Midbrain (tissue), 1 donor: Measurements from ENCODE around the gene ST13.
"Not testable (repeated sequence)": the region's sequence is repeated elsewhere in the genome, so short reads cannot be mapped to it uniquely, and the experiment has no call there.

Experiments
- DNase-seq: peaks from one replicate; lab custom pipeline; 2025; lab: John Stamatoyannopoulos, UW

The ST13 gene

DNA sequence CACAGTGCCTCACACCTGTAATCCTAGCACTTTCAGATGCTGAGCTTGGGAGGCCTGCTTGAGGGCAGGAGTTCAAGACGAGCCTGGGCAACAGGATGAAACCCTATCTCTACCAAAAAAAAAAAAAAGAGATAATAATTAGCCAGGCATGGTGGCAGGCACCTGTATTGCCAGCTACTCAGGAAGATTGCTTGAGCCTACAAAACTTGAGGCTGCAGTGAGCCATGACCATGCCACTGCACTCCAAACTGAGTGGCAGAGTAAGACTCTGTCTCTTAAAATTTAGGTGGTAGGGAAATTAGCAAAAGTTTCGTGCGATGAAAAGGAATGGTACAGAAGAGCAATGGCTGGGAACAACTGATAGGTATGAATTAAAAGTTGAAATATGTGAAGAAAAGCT lies 18.0 kb downstream of the ST13 start:
- DNase-seq, result no peak

DNA sequence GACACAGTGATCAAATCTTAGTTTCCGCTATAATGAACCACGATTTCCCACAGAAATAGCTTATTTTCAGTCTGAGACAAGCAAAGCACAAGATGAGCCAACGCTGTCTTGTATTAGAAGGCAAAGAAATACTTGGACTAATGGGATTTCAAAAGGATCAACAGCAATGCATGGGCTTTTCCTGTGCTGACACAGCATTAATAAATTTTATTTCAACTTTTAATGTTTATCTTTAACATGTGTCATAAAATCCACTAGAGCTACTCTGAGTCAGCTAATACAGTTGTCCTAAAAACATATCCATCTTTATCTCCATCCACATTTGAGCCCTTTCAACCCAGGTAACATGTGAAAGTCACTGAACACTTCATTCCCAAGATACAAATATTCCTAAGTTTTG lies 21.8 kb downstream of the ST13 start:
- no peak for DNase-seq

DNA sequence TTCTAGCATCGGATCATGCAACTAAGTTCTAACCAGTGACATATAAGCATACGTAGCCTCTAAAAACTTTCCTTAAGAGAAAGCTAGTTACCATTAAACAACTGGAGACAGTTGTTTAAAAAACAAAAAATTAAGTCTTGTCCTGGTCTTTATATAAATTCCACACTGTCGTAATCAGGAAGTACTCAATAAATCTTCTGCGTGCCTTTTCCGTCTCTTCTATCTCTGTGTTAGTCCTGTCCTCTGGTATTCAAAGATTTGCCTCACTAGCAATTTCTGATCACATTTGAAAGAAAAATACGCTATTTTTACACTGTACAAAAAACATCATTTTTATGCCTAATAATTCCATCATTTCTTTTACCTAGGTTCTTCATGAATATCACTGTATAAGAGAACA lies 27.3 kb downstream of the ST13 start:
- no peak for DNase-seq

DNA sequence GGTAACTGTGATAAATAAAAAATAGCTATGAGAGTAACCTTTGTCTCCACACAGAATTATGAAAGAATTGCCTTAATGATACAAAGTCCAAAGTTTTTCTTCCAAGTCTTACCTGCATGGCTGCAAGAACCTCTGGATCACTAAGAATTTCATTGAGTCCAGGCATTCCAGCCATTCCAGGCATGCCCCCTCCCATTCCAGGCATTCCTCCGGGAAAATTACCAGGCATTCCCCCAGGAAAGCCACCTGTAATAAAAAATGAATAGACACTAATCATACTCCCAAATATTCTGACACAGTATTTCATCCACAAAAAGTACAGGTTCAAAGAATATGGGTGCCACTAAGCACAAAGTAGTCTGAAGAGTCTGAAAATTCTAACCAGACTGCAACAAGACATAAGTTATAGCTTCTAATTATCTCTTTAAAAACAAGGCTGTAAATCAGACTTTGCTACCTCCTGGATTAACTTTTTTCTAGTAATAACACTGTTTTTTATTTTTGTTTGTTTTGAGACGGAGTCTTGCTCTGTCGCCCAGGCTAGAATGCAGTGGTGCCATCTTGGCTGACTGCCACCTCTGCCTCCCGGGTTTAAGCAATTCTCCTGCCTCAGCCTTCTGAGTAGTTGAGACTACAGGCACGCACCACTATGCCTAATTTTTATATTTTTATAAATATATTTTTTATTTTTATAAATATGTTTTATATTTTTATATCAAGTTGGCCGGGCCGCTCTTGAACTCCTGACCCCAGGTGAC lies 29.3 kb downstream of the ST13 start:
- DNase-seq, result no peak

DNA sequence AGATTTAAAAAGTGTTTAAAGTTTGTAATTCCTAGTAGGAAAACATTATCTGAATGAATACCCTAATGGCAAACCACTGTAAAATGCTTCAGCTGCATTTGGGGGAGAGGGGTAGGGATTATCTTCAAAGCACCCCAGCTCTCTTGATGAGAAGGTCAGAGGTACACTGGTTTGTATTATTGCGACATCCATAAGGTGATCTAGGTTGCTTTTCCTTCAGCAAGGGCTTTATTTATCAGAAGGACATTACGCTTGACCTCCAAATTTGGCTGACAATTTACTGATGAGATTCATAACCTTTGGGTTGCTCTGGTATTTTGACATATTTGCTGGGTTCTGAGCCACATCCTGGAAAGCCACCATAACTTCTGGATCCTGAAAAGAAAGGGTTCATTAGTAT lies 30.1 kb downstream of the ST13 start:
- not testable (repeated sequence) for DNase-seq

DNA sequence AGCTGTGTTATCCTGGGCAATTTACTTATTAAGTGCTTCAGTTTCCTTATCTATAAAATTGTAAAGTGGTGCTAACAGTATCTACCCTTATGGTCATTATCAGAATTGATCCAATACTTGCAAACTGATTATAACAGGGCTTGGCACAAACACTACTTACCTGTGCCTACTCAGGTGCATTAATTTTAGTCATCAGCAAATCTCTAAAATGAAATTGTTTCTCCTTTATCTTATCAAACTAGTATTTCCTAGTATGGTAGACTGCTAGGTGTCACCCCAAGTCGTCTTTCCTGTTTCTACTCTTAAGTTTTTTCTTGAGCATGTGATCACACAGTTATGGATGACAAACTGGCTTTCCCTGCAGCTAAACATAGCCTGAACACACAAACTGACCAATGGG lies 33.0 kb downstream of the ST13 start:
- no peak for DNase-seq

DNA sequence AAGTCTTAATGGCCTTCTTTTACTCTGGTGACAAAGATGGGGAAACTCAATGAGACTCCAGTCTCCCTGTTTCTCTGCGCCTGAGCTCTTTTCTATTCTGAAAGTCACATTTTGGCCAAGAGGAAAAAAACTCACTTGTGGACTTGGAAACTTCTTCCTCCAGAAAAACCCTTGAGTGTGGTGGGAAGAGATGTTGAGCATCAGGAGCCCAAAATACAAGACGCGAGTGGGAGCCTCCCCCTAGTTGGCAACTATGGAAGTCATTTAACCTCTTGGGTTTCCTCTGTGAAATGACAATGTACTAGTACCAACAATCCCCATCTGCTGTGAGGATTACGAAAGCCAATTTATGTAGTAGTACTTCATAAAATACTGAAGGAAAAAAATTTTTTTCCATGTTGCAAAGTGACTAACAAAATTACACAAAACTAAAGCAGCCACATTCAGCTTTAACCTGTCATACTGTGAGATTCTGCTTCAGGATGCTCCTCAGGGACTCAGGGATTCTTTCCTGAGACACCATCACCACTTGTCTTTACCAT lies 36.8 kb downstream of the ST13 start:
- DNase-seq, result no peak

DNA sequence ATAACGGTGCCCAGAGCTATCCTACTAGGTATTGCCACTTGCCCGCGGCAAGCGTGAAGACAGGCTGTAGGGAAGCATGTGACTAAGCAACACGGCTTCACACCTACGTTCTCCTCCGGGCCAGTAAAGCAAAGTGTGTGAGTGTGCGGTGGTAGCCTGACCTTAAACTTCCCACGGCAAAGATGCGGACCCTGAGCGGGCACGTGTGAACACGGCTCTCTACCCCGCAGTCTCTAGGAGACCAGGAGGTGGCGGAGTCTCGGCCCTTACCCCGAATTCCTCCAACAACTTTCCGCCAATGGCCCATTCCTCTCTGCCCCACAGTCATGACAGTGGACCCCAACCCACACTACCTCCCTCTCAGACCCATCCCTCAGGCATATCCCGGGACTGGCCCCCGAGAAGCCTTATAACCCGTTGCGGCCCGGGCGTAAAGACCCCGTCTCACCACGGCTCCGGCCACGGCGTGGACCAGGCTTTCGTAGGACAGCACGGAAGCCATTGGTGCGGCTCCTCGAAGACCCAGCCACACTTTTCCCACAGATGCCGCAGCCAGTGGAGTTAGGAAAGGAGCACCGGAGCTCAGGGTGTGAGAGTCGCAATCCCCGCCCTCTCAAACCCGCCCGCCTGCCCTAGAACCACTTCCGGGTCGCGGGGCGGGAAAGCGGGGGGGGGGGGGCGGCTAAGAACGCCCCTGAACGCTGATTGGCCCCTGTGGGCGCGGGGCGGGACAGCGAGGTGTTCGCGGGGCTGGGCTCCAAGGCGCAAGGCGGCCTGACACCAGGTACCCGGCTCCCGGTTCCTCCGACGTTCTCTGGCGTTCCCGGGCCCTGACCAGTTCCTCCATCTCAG lies 37.5 kb downstream of the ST13 start, which contains the start of gene SLC25A17:
TSS of gene SLC25A17 (minus strand) at position 600 of the 852 bp plus-strand sequence. CDS start at position 502, 98 bp downstream.
- peak; percentile 92 for DNase-seq

DNA sequence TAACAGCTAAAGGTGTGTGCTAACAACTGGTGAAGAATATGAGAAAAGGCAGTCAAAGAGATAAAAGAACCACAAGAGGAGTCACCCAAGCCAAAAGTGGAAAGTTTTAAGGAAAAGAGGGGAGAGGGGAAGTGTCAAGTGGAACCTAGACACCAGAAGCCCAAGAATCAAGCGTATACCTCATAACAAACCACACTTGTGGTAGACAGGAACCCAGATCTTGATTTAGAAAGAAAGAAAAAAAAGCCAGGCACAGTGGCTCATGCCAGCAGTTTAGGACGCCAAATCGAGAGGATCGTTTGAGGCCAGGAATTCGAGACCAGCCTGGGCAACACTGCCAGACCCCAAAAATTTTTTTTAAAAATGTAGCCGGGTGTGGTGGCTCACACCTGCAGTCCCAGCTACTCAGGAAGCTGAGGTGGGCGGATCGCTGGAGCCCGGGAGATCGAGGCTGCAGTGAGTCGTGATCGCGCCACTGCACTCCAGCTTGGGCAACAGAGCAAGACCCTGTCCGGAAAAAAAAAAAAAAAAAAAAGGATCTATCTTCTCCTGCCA lies 38.2 kb downstream of the ST13 start:
- DNase-seq, result no peak

DNA sequence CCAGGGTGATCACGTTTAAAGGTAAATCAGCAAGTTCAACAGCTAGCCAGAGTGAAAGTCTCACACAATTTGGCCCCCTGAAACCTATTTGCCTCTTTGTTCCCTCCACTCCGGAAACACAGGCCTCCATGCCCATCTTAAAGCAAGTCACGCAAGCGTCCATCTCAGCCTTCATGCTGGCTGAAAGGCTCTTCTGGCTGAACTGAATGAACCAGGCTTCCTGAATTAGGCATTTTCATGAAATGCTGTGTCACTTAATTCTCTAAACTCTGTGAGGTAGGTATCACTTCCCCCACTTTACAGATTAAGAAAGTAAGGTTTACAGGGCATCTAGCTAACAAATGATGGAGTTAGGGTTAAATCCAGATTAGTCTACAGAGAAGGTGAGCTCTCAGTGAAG lies 38.7 kb downstream of the ST13 start:
- DNase-seq, result no peak

DNA sequence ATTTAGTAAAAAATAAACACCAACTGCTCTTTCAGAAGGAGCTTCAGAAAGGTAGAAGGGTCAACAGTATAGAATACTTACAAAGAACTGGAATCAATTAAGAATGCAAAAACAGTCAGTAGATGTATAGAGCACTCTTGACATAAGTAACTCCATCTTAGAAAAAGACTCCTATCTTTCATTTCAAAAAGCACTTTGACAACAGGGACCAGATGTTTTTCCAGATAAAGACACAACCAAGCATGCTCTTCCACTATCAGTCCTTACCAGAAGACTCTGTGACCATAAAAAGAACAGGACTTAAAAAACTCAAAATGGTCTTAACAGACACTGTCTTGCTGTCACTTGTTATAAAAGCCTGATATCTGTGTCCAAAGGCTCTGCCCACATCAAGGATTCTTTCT lies 42.5 kb downstream of the ST13 start:
- DNase-seq, result no peak

DNA sequence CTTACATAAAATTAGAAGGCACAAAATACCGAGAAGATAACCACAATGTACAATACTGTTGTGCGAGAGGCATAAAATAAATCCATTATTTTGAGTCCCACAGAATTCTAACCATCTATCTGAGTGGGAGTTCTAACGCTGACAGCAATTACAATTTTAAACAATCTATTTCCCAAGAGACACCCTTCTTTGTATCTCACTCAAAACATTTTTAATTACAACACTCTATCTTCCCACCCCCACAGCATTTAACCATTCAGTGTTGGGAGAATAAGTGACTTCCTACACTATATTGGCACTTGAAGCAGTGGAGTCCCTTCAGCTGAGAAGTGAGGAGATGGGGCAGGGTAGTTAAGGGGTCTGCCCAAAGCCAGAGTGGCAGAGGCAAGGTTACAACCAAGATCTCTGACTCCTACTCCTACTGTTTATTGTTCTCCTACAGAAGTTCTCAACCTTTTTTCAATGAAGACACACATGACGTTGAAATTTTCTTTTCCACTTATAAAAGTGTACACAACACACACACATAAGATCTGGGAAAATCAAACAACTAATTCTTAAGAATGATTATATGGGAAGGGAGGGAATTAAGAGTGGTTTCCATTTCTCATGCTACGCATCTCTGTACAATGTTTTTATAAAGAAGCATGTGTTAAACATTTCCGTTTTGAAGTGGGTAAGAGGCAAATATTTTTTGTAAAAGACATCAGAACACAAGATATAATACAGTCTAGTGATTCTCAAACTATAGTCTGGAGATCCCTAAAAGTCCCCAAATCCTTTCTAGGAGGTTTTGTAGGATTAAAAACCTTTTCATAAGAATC lies 48.2 kb downstream of the ST13 start:
- no peak for DNase-seq

DNA sequence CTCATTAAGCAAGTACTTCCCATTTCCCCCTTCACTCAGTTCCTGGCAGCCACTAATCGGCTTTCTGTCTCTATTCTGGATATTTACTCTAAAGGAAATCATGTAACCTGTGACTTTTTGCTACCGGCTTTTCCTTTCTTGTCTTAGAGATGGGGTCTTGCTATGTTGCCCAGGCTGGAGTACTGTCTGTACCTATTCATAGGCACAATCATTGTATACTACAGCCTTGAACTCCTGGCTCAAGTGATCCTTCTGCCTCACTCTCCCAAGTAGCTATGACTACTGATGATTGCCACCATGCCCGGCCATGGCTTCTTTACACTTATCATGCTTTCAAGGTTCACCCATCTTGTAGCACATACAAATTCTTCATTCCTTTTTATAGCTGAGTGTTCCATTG lies 49.7 kb downstream of the ST13 start:
- no peak for DNase-seq

DNA sequence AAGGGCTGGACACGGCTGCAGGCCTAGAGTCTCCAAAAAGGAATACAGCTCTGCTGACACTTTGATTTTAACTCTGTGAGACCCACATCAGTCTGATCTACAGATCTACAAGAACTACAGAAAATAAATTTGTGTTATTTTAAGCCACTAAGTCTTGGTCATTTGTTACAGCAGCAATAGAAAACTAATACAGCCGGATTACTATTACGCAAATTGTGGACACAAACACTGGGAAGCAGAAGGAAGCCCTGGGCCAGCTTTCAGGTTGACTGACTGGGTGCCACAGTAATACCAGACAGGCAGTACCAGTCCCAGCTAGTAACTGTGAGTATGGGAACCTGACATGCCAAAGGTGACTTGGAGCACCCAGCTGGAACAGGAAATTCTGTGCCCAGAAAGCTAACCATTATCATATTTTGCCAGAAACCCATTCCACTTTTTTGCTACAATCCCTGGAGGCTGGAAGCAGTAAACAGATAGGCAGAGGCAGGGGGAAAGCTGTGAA lies 50.7 kb downstream of the ST13 start:
- DNase-seq, result no peak

DNA sequence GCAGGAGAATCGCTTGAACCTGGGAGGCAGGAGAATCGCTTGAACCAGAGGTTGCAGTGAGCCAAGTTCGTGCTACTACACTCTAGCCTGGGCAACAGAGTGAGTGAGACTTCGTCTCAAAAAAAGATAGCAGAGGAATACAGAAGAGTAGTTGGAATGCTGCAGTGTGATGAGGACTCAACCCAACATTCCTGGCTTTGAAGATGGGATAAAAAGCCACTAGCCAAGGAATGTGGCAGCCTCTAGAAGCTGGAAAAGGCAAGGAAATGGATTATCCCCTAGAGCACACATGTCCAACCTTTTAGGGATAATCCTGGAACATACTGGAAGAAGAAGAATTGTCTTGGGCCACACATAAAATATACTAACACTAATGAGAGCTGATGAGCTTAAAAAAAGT lies 51.2 kb downstream of the ST13 start:
- DNase-seq, result no peak

DNA sequence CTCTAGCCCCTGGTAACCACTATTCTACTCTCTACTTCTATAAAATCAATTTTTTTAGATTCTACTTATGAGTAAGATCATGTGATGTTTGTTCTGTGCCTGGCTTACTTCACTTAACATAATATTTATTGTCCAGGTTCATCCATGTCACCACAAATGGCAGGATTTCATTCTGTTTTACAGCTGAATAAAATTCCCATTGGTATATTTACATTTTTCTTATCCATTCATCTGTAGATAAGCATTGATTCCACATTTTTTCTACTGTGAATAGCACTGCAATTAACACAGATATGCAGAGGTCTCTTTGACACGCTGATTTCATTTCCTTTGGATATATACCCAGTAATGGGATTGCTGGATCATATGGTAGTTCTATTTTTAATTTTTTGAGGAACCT lies 53.1 kb downstream of the ST13 start:
- no peak for DNase-seq

DNA sequence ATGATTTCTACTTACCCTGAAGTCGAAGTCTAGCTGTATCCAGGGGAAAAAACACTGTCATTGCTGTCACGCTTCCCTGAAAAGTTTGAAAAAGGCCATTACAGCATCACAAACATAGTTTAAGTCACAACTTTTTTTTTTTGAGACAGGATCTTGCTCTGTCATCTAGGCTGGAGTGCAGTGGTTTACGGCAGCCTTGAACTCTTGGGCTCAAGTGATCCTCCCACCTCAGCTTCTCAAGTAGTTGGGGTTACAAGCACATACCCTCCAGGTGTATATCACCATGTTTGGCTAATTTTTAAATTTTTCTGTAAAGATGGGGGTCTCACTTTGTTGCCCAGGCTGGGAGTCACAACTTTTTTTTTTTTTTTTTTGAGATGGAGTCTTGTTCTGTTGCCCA lies 57.4 kb downstream of the ST13 start:
- no peak for DNase-seq

DNA sequence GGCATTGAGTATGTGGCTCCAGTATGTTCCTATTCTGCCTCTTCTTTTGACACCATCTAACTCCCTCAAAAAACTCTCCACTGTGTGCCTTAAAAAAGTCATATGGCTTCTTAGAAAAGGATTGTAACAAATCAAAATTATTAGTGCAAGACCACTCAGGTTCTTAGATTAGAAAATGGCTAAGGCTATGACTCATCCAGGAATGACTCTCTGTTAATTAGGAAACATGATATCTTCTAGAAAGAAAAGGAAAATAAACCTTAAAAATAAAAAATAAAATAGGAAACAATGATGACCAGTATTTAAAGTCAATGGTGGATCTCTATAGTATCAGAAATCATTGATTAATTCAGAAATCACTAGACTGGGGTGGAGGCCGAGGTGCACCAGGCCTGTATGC lies 59.0 kb downstream of the ST13 start:
- DNase-seq, result no peak

DNA sequence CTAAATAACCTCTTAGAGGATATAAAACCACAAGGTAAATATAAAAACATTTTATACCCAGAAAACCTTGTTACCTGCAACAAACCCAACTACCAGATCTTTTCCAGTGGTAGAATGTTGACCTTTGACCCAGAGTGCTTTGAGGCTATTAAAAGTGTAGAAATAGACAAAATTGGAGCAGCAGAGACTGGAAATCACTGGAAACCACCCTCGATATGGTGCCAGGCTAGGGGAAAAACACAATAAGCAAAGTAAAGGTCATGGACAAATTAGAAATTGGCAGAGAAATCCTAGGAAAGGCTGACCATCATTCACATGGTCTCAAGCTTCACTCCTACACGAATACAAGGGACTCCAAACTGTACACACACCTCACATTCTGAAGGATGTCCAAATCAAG lies 64.0 kb downstream of the ST13 start:
- DNase-seq, result no peak

DNA sequence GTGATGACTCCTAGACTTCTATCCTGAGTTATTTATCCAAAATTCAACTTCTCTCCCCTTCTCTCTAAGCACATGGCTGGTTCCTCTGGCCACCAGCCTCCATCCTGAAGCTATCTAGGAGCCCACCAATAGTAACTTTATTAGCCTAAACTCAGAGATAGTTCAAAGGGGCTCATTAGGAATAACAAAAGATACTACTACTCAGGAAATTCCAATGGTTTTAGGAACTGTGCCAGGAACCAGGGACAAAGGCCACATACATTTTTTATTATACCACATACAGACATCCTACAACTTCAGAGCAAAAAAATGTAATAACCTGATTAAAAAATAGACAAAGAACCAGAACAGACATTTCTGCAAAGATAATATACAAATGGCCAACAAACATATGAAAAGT lies 65.2 kb downstream of the ST13 start:
- no peak for DNase-seq

DNA sequence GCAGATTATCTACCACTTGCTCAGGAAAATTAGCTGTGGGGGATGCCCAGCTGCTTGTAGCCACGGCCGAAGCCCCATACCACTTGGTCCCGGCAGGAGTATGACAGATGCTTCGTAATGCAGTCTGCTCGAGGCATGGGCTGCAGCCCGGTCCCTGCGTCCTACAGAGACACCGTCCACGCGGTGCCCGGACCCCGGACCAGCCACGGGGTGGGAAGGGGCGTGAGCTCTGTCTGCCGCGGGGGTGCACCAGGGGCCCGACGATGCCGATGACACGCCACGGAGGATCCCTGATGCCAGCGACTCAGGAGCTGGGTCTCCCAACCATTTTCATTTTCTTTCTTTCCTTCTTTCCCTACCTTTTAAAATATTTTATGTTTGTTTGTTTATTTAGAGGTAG lies 67.3 kb downstream of the ST13 start:
- DNase-seq, result no peak

DNA sequence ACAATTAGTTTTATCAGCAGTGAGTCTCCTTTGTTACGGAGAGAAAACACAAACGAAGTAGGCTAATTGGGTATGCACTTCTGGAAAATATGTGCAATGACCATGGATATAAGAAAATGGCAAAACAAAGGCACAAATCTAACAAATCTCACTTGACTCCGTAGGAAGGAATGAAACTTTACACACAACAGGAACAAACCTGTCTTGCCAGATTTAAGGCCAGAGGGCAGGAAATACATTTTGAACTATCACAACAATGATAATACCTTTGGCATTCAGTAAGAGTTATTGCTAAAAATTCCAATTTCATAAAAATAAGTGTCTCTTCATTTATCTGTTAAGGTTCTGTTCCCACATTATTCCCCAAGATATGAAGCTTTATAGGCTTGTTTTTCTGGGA lies 73.9 kb downstream of the ST13 start:
- no peak for DNase-seq
